K562 (cell line): ENCODE results near the gene TTC5. TPM values are rescaled to one million over a fixed set of nuclear protein-coding genes. Genes with fewer than 3 reads are reported as not detected.

Experiments used
- ATAC-seq: fragments of 200-7000 bp; cut with Tn5 transposase; 3 replicates; pipeline ENCODE4 v1.9.1; 2020; ENCODE audit warnings: moderate library complexity
- BruUV-seq: library from RNA; stranded (reverse); fragments of 400-500 nt; replicated peaks from 2 replicates; lab custom pipeline; 2021; lab: Mats Ljungman, UMichigan
- CTCF ChIA-PET: fragments of 300-600 bp; formaldehyde crosslinking; extraction: SDS; loops from one replicate; lab custom pipeline; 2021; ENCODE audit warnings: low intra/inter-chr PET ratio; lab: Yijun Ruan, JAX
- POLR2A ChIA-PET: fragments of 300-600, 350-650 bp; sonication (Branson Sonifier 250); formaldehyde crosslinking; extraction: SDS; loops from one replicate; lab custom pipeline; 2021; ENCODE audit warnings: antibody characterized with exemption, inconsistent platforms; lab: Yijun Ruan, JAX
- DNase-seq, 4 experiments: peaks; one replicate each; pipeline versions ENCODE4 v3.0.0 to v3.0.0-alpha.2; 2011 to 2018; ENCODE audit warnings: low spot score in 3 of 4, mixed read lengths in 3 of 4; ENCODE audit errors: extremely low read depth in 1 of 4
- FAIRE-seq: peaks from 2 replicates; lab custom pipeline; 2011; peaks lifted over from hg19 to GRCh38; lab: Jason Lieb, UNC
- H2AFZ ChIP-seq: 2 replicates; pipeline ENCODE4 v1.6.0; 2011; ENCODE audit warnings: low read depth, low read length, control low read depth, inconsistent platforms
- H3K27ac ChIP-seq: fragments of 200-600 bp; 3 replicates; pipeline ENCODE4 v1.8.0; 2011; ENCODE audit warnings: low read depth, mild to moderate bottlenecking, control low read depth, inconsistent platforms, low read length, moderate library complexity, mixed read lengths; ENCODE audit errors: extremely low read depth
- H3K27me3 ChIP-seq, 2 experiments: fragments of 300-600 bp in 1 of 2; 2 replicates in 1 of 2; 3 replicates in 1 of 2; pipeline versions ENCODE4 v1.6.0 to v1.8.0; 2011; ENCODE audit warnings: inconsistent platforms in 2 of 2, low read length in 2 of 2, mild to moderate bottlenecking in 1 of 2, mixed read lengths in 1 of 2, moderate library complexity in 1 of 2; ENCODE audit not compliant: control insufficient read depth in 2 of 2, insufficient read depth in 2 of 2
- H3K36me3 ChIP-seq: fragments of 300-600 bp; 3 replicates; pipeline ENCODE4 v1.8.0; 2011; ENCODE audit warnings: mild to moderate bottlenecking, low read length, inconsistent platforms; ENCODE audit not compliant: control insufficient read depth, insufficient read depth
- H3K4me1 ChIP-seq, 2 experiments: fragments of 200-600 bp in 1 of 2; replicated peaks in 1 of 2; 2 replicates in 1 of 2; 3 replicates in 1 of 2; pipeline versions ENCODE4 v1.5.1 to v1.8.0; 2011; ENCODE audit warnings: inconsistent platforms in 2 of 2, low read length in 2 of 2, mild to moderate bottlenecking in 1 of 2, mixed read lengths in 1 of 2, moderate library complexity in 1 of 2; ENCODE audit not compliant: control insufficient read depth in 2 of 2, insufficient read depth in 2 of 2
- H3K4me2 ChIP-seq: 2 replicates; pipeline ENCODE4 v1.6.1; 2011; ENCODE audit warnings: low read length, control low read depth, inconsistent platforms, mixed read lengths; ENCODE audit not compliant: insufficient read depth
- H3K4me3 ChIP-seq: fragments of 200-600 bp; sonication (generic), shearing (Covaris generic); 2 replicates; pipeline ENCODE4 v1.5.1; 2016; ENCODE audit warnings: control low read depth, inconsistent platforms
- H3K79me2 ChIP-seq: fragments of 200-600 bp; 3 replicates; pipeline ENCODE4 v1.8.0; 2011; ENCODE audit warnings: low read length, inconsistent platforms; ENCODE audit not compliant: control insufficient read depth, insufficient read depth
- H3K9ac ChIP-seq, 2 experiments: 2 replicates each; pipeline versions ENCODE4 v1.6.0 to v1.6.1; 2011; ENCODE audit warnings: low read depth in 2 of 2, low read length in 2 of 2, control low read depth in 1 of 2, inconsistent platforms in 1 of 2, mild to moderate bottlenecking in 1 of 2, mixed read lengths in 1 of 2; ENCODE audit not compliant: insufficient read depth in 1 of 2
- H3K9me1 ChIP-seq: one replicate; pipeline ENCODE4 v1.6.0; 2011; ENCODE audit warnings: inconsistent platforms, mild to moderate bottlenecking, low read length, moderate library complexity; ENCODE audit not compliant: control insufficient read depth, insufficient read depth
- H3K9me3 ChIP-seq: replicated peaks from 2 replicates; pipeline ENCODE4 v1.5.1; 2011; ENCODE audit warnings: low read depth, low read length, inconsistent platforms; ENCODE audit not compliant: control insufficient read depth, insufficient read depth
- H4K20me1 ChIP-seq: replicated peaks from 2 replicates; pipeline ENCODE4 v1.6.1; 2011; ENCODE audit warnings: low read length, inconsistent platforms, mixed read lengths; ENCODE audit not compliant: control insufficient read depth, insufficient read depth
- GTF2E2 ChIP-seq: fragments of 200-800 bp; sonication (Bioruptor generic); IDR thresholded peaks from 2 replicates; pipeline ENCODE4 v1.6.1; 2016; ENCODE audit warnings: missing genetic modification characterization, missing compliant biosample characterization
- JUND ChIP-seq, 2 experiments: IDR thresholded peaks; 2 replicates in 1 of 2; 3 replicates in 1 of 2; pipeline ENCODE4 v1.6.1; 2011; ENCODE audit warnings: borderline replicate concordance in 2 of 2, low read depth in 2 of 2, low read length in 2 of 2, improper control_type of control experiment in 1 of 2, missing biosample characterization in 1 of 2, missing genetic modification characterization in 1 of 2, missing genetic modification reagents in 1 of 2
- SMARCC2 ChIP-seq: fragments of 450-650 bp; IDR thresholded peaks from 2 replicates; pipeline ENCODE4 v1.6.1; 2017; ENCODE audit warnings: antibody characterized with exemption, moderate library complexity, mild to moderate bottlenecking, low read depth
- TCF3 ChIP-seq: sonication (generic); formaldehyde crosslinking; IDR thresholded peaks from 2 replicates; pipeline ENCODE4 v1.4.0; 2020; ENCODE audit warnings: mild to moderate bottlenecking, missing genetic modification reagents
- ZNF274 ChIP-seq: IDR thresholded peaks from 2 replicates; pipeline ENCODE4 v1.6.1; 2011; ENCODE audit warnings: low read depth, mild to moderate bottlenecking, low read length, moderate library complexity, borderline replicate concordance
- ZNF316 ChIP-seq: fragments of 450-650 bp; IDR thresholded peaks from 2 replicates; pipeline ENCODE4 v1.6.1; 2016
- WGBS: fragments of 100-300 bp; shearing (Covaris generic); methylation state at CpG from one replicate; pipeline ENCODE4 v1.1.6; 2016; ENCODE audit warnings: low coverage, mixed read lengths; ENCODE audit not compliant: insufficient coverage; ENCODE audit errors: missing lambda C conversion rate; 5-methylcytosine and 5-hydroxymethylcytosine counted together
- in situ Hi-C: fragments of 300-500 bp; cut with MboI; formaldehyde crosslinking; loops from 4 replicates; pipeline ENCODE4 v1.15.0; 2018; ENCODE audit warnings: inconsistent platforms, mixed read lengths
- intact Hi-C: fragments of 100-400 bp; cut with micrococcal nuclease; formaldehyde crosslinking; loops from 2 replicates; pipeline ENCODE4 v1.14.2; 2022
- polyA plus RNA-seq, 8 experiments: library from polyadenylated mRNA; depleted of rRNA in 4 of 8; stranded (reverse) in 5 of 8; unstranded in 3 of 8; fragments of >200 nt; fragmentation: Nextera tagmentation in 2 of 8; fragmentation: Illumina TruSeq in 1 of 8; extraction: Ambion mirVana in 2 of 8; extraction: Trizol in 1 of 8; gene quantifications; 2 replicates each; pipeline versions ENCODE4 v1.2.1 to v1.2.3, GENCODE V29; 2011 to 2014; ENCODE audit warnings: inconsistent platforms in 1 of 8, missing spikeins in 1 of 8
- total RNA-seq, 7 experiments: library from RNA; depleted of rRNA in 6 of 7; stranded (reverse); fragments of >200 nt in 6 of 7; fragmentation: Illumina TruSeq in 2 of 7; extraction: Trizol in 2 of 7; gene quantifications; 2 replicates each; pipeline versions ENCODE4 v1.2.1 to v1.2.3, GENCODE V29; 2011 to 2021; ENCODE audit warnings: low replicate concordance in 1 of 7
- TF ChIP-seq, protein P1 (sequence below): fragments of 250-450 bp; sonication (Bioruptor Pico); IDR thresholded peaks from 2 replicates; pipeline ENCODE4 v1.8.0; 2022; ENCODE audit warnings: moderate library complexity, mild to moderate bottlenecking, inconsistent platforms
- TF ChIP-seq, protein P2 (sequence below): fragments of 450-650 bp; conservative IDR thresholded peaks from 2 replicates; pipeline ENCODE4 v1.6.1; 2016; ENCODE audit warnings: missing genetic modification characterization, low read depth, mild to moderate bottlenecking, missing compliant biosample characterization, moderate library complexity
- TF ChIP-seq, protein P3 (sequence below): fragments of 450-650 bp; IDR thresholded peaks from 2 replicates; pipeline ENCODE4 v1.6.1; 2017; ENCODE audit warnings: antibody characterized with exemption, mild to moderate bottlenecking
- TF ChIP-seq, protein P4 (sequence below), 2 experiments: fragments of 450-650 bp in 1 of 2; sonication (generic) in 1 of 2; formaldehyde crosslinking in 1 of 2; IDR thresholded peaks in 1 of 2; conservative IDR thresholded peaks in 1 of 2; 2 replicates each; pipeline versions ENCODE4 v1.6.1 to v1.8.1; 2016 to 2023; ENCODE audit warnings: mild to moderate bottlenecking in 2 of 2, moderate library complexity in 2 of 2, inconsistent platforms in 1 of 2, missing genetic modification reagents in 1 of 2

The TTC5 gene
- total and polyA plus RNA-seq, 9 of the 15 experiments (the other 6 are each of a cell fraction or from before 2014, with no cell fraction given), result 4.8 to 17.1 (median 7.5) TPM

DNA sequence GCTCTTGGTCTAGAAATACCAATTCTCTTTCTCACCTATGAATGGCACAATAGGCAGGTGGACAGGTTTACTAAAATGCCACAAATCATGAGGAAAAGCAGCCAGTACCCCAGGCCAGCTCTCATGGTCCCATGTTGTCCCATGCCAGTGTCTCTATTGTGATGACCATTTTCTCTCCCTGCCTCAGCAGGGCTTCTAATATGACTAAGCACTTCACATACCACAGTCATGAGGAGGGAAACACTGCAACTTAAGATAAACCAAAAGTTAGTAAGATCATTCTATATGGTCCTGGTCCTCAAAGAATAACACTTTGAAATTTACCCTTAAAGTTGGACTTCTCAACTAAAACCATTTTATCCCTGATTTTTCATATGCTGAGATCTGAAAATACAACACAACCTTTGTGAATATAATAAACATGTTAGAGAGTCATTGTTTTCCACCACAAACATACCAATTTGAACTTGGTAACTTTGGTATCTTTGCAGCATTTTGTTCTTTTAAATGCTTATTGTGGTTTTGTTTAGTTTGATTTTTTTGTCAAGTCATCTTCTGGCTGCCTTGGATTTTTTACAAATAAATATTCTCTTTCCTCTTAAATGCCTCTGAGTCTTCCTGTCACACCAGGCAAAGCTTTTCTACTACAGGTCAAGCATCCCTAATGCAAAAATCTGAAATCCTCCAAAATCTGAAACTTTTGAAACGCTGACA lies 3.6 kb downstream of the TTC5 start:
- ChIA-PET CTCF (no interaction called here), POLR2A (interaction anchor here (1.3 to 1.6 kb wide), 2 partner anchors 9 kb away, joined by 3 read pairs; no protein-coding TSS in a partner anchor)
- DNase-seq (peak in 2 of 4 experiments; percentile 44 to 61), ATAC-seq (peak; percentile 85), FAIRE-seq (peak; percentile 73)
- Histone ChIP-seq H3K4me3 (no peak overlapping the region), H3K9ac (peak overlapping the region in 1 of 2 experiments; percentile 56; a peak in 2 of 4 replicates), H3K27ac (peak overlapping the region; percentile 73), H3K9me1 (peaks cover 5% of the 10 kb centered on the region), H3K4me2 (peak overlapping the region; percentile 69), H3K9me3 (no peaks in the 10 kb centered on the region), H3K79me2 (peaks cover 26% of the 10 kb centered on the region), H4K20me1 (no peaks in the 10 kb centered on the region), H3K4me1 (peaks cover 0 to 31% of the 10 kb centered on the region in 2 experiments; a peak in 3 of 5 replicates), H3K36me3 (peaks cover 34% of the 10 kb centered on the region; the same call in 2 of the 3 replicates), H2AFZ (peak overlapping the region; percentile 70), H3K27me3 (no peaks in the 10 kb centered on the region)
- in situ Hi-C loops (no loop called here), intact Hi-C loops (no loop called here)
- BruUV-seq, result no TSS peak
- 71% methylated on average over 1 of the region's 1 CpG for WGBS
- TF ChIP-seq, protein P1, sequence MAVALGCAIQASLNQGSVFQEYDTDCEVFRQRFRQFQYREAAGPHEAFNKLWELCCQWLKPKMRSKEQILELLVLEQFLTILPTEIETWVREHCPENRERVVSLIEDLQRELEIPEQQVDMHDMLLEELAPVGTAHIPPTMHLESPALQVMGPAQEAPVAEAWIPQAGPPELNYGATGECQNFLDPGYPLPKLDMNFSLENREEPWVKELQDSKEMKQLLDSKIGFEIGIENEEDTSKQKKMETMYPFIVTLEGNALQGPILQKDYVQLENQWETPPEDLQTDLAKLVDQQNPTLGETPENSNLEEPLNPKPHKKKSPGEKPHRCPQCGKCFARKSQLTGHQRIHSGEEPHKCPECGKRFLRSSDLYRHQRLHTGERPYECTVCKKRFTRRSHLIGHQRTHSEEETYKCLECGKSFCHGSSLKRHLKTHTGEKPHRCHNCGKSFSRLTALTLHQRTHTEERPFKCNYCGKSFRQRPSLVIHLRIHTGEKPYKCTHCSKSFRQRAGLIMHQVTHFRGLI, result no peak
- TF ChIP-seq ZNF274 (no peak), GTF2E2 (no peak), ZNF316 (peak; percentile 81), TCF3 (CRISPR knock-in tag) (peak; percentile 58), SMARCC2 (0 out of 2 replicates have a peak, but pooled peaks have one; percentile 43), JUND (IDR thresholded peaks at IDR 0.05; ENCODE audit: borderline replicate concordance, low read depth, low read length) (peak; percentile 44; the same call in 1 of the 2 replicates), JUND (tag; IDR thresholded peaks at IDR 0.05; ENCODE audit: borderline replicate concordance, low read depth, low read length) (peak; percentile 41; the same call in 1 of the 3 replicates)
- TF ChIP-seq, protein P2, sequence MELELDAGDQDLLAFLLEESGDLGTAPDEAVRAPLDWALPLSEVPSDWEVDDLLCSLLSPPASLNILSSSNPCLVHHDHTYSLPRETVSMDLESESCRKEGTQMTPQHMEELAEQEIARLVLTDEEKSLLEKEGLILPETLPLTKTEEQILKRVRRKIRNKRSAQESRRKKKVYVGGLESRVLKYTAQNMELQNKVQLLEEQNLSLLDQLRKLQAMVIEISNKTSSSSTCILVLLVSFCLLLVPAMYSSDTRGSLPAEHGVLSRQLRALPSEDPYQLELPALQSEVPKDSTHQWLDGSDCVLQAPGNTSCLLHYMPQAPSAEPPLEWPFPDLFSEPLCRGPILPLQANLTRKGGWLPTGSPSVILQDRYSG (tag), result 0 out of 2 replicates have a peak, but pooled peaks have one; percentile 45
- TF ChIP-seq, protein P3, sequence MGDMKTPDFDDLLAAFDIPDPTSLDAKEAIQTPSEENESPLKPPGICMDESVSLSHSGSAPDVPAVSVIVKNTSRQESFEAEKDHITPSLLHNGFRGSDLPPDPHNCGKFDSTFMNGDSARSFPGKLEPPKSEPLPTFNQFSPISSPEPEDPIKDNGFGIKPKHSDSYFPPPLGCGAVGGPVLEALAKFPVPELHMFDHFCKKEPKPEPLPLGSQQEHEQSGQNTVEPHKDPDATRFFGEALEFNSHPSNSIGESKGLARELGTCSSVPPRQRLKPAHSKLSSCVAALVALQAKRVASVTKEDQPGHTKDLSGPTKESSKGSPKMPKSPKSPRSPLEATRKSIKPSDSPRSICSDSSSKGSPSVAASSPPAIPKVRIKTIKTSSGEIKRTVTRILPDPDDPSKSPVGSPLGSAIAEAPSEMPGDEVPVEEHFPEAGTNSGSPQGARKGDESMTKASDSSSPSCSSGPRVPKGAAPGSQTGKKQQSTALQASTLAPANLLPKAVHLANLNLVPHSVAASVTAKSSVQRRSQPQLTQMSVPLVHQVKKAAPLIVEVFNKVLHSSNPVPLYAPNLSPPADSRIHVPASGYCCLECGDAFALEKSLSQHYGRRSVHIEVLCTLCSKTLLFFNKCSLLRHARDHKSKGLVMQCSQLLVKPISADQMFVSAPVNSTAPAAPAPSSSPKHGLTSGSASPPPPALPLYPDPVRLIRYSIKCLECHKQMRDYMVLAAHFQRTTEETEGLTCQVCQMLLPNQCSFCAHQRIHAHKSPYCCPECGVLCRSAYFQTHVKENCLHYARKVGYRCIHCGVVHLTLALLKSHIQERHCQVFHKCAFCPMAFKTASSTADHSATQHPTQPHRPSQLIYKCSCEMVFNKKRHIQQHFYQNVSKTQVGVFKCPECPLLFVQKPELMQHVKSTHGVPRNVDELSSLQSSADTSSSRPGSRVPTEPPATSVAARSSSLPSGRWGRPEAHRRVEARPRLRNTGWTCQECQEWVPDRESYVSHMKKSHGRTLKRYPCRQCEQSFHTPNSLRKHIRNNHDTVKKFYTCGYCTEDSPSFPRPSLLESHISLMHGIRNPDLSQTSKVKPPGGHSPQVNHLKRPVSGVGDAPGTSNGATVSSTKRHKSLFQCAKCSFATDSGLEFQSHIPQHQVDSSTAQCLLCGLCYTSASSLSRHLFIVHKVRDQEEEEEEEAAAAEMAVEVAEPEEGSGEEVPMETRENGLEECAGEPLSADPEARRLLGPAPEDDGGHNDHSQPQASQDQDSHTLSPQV, result peak; percentile 58; the same call in 1 of the 2 replicates
- TF ChIP-seq, protein P4, sequence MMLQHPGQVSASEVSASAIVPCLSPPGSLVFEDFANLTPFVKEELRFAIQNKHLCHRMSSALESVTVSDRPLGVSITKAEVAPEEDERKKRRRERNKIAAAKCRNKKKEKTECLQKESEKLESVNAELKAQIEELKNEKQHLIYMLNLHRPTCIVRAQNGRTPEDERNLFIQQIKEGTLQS (IDR thresholded peaks at IDR 0.05), result peak; percentile 52
- TF ChIP-seq, protein P4 (CRISPR knock-in tag; conservative IDR thresholded peaks at IDR 0.05), result no peak
